HG03469 (cell line): ENCODE results near the gene AHDC1.

Source experiments
- ATAC-seq: cut with Tn5 transposase; IDR thresholded peaks from one replicate; pipeline ENCODE4 v1.9.1; 2021; ENCODE audit warnings: mild to moderate bottlenecking, moderate library complexity, moderate number of reproducible peaks; ENCODE audit not compliant: unreplicated experiment

AHDC1 gene

GRCh38 chr1:27585684-27586083 lies 18.3 kb downstream of the AHDC1 start:
- no peak for ATAC-seq

- no peak for ATAC-seq
Observed at GRCh38 chr1:27584453-27584852, 19.5 kb downstream of the AHDC1 start.

- ATAC-seq, result no peak
Observed at GRCh38 chr1:27583479-27583878, 20.5 kb downstream of the AHDC1 start.

GRCh38 chr1:27581823-27582243 lies 22.1 kb downstream of the AHDC1 start:
- no peak for ATAC-seq

- no peak for ATAC-seq
Observed at GRCh38 chr1:27577504-27578188, 26.3 kb downstream of the AHDC1 start.

GRCh38 chr1:27576806-27577227 lies 27.1 kb downstream of the AHDC1 start:
- no peak for ATAC-seq

- ATAC-seq, result no peak
Observed at GRCh38 chr1:27575840-27576331, 28.1 kb downstream of the AHDC1 start.

- no peak for ATAC-seq
Observed at GRCh38 chr1:27574871-27575831, 28.8 kb downstream of the AHDC1 start.

- ATAC-seq, result no peak
Observed at GRCh38 chr1:27574001-27574781, 29.8 kb downstream of the AHDC1 start.

- ATAC-seq, result no peak
Observed at GRCh38 chr1:27572679-27573426, 31.1 kb downstream of the AHDC1 start.

- ATAC-seq, result no peak
Observed at GRCh38 chr1:27572019-27572678, 31.8 kb downstream of the AHDC1 start.

- no peak for ATAC-seq
Observed at GRCh38 chr1:27571439-27572018, 32.4 kb downstream of the AHDC1 start.

GRCh38 chr1:27570784-27571183 lies 33.2 kb downstream of the AHDC1 start:
- no peak for ATAC-seq

- no peak for ATAC-seq
Observed at GRCh38 chr1:27570356-27570755, 33.6 kb downstream of the AHDC1 start.

- no peak for ATAC-seq
Observed at GRCh38 chr1:27569506-27570291, 34.2 kb downstream of the AHDC1 start.

- ATAC-seq, result no peak
Observed at GRCh38 chr1:27569088-27569460, 34.9 kb downstream of the AHDC1 start.

- ATAC-seq, result peak; percentile 69
Observed at GRCh38 chr1:27568300-27569087, 35.5 kb downstream of the AHDC1 start.

- no peak for ATAC-seq
Observed at GRCh38 chr1:27567971-27568299, 36.0 kb downstream of the AHDC1 start.
